HepG2 (cell line): ENCODE results near the gene RMI2. TPM values are rescaled to one million over a fixed set of nuclear protein-coding genes. Genes with fewer than 3 reads are reported as not detected.
A peak's percentile ranks its signal among the peaks of the same experiment; 100 is the strongest.

ENCODE experiments used
- ARNT2 ChIP-seq: sonication (generic); formaldehyde crosslinking; IDR thresholded peaks from 2 replicates; pipeline ENCODE4 v1.8.0; 2022; ENCODE audit warnings: mild to moderate bottlenecking, low read depth, missing genetic modification reagents, moderate library complexity
- ATF1 ChIP-seq: IDR thresholded peaks from 2 replicates; pipeline ENCODE4 v1.6.1; 2016; ENCODE audit warnings: mild to moderate bottlenecking, control low read depth
- BRCA1 ChIP-seq: sonication (generic); formaldehyde crosslinking; IDR thresholded peaks from 2 replicates; pipeline ENCODE4 v1.4.0; 2020; ENCODE audit warnings: missing genetic modification reagents
- DNMT1 ChIP-seq: sonication (generic); formaldehyde crosslinking; IDR thresholded peaks from 2 replicates; pipeline ENCODE4 v1.5.1; 2020; ENCODE audit warnings: mild to moderate bottlenecking, missing genetic modification reagents
- FLYWCH1 ChIP-seq: sonication (generic); formaldehyde crosslinking; IDR thresholded peaks from 2 replicates; pipeline ENCODE4 v1.8.1; 2023; ENCODE audit warnings: mild to moderate bottlenecking, missing genetic modification reagents
- GPN1 ChIP-seq: sonication (generic); formaldehyde crosslinking; IDR thresholded peaks from 2 replicates; pipeline ENCODE4 v1.5.1; 2020; ENCODE audit warnings: missing genetic modification reagents, borderline replicate concordance
- HDAC2 ChIP-seq: sonication (generic); formaldehyde crosslinking; IDR thresholded peaks from 2 replicates; pipeline ENCODE4 v1.4.0; 2020; ENCODE audit warnings: missing genetic modification reagents
- HNRNPH1 ChIP-seq: fragments of 200-400 bp; formaldehyde crosslinking; optimal IDR thresholded peaks from 2 replicates; pipeline ENCODE3; 2017; ENCODE audit warnings: mild to moderate bottlenecking, low read depth, low read length
- HOXD1 ChIP-seq: sonication (generic); formaldehyde crosslinking; IDR thresholded peaks from 2 replicates; pipeline ENCODE4 v1.5.0; 2020; ENCODE audit warnings: missing genetic modification reagents
- KAT8 ChIP-seq: IDR thresholded peaks from 2 replicates; pipeline ENCODE4 v1.6.1; 2016; ENCODE audit warnings: missing genetic modification reagents, missing compliant biosample characterization
- RBFOX2 ChIP-seq: fragments of 200-400 bp; formaldehyde crosslinking; IDR thresholded peaks from 2 replicates; pipeline ENCODE4 v1.6.1; 2017; ENCODE audit warnings: low read depth, mild to moderate bottlenecking, low read length
- SAFB2 ChIP-seq: sonication (generic); formaldehyde crosslinking; IDR thresholded peaks from 2 replicates; pipeline ENCODE4 v1.5.1; 2020; ENCODE audit warnings: missing genetic modification reagents, low read depth, mild to moderate bottlenecking, borderline replicate concordance
- SP4 ChIP-seq: sonication (generic); formaldehyde crosslinking; IDR thresholded peaks from 2 replicates; pipeline ENCODE4 v1.8.1; 2023; ENCODE audit warnings: mild to moderate bottlenecking, missing genetic modification reagents
- TAF1 ChIP-seq: sonication (generic); formaldehyde crosslinking; IDR thresholded peaks from 2 replicates; pipeline ENCODE4 v1.4.0; 2020; ENCODE audit warnings: missing genetic modification reagents
- THAP11 ChIP-seq: IDR thresholded peaks from 2 replicates; pipeline ENCODE4 v1.6.1; 2016; ENCODE audit warnings: missing biosample characterization, missing genetic modification reagents
- XRCC5 ChIP-seq: fragments of 200-400 bp; formaldehyde crosslinking; optimal IDR thresholded peaks from 2 replicates; pipeline ENCODE3; 2017; ENCODE audit warnings: mild to moderate bottlenecking, low read length
- YY1 ChIP-seq: IDR thresholded peaks from 2 replicates; pipeline ENCODE4 v1.6.1; 2011; ENCODE audit warnings: low read length, low read depth, moderate library complexity, mild to moderate bottlenecking; ENCODE audit not compliant: insufficient read depth, insufficient replicate concordance
- ZMYM4 ChIP-seq: sonication (generic); formaldehyde crosslinking; IDR thresholded peaks from 2 replicates; pipeline ENCODE4 v1.8.1; 2023; ENCODE audit warnings: mild to moderate bottlenecking, missing genetic modification reagents
- ZNF564 ChIP-seq: sonication (generic); formaldehyde crosslinking; IDR thresholded peaks from 2 replicates; pipeline ENCODE4 v1.8.1; 2023; ENCODE audit warnings: mild to moderate bottlenecking, missing genetic modification reagents
- ZNF703 ChIP-seq: sonication (generic); formaldehyde crosslinking; IDR thresholded peaks from 2 replicates; pipeline ENCODE4 v1.5.1; 2020; ENCODE audit warnings: missing genetic modification reagents, mild to moderate bottlenecking, moderate library complexity, borderline replicate concordance
- polyA plus RNA-seq, 8 experiments: library from polyadenylated mRNA; depleted of rRNA in 3 of 8; stranded (reverse) in 7 of 8; unstranded in 1 of 8; fragments of >200 nt; fragmentation: Illumina TruSeq in 4 of 8; extraction: Trizol in 4 of 8; gene quantifications; 2 replicates each; pipeline versions ENCODE4 v1.2.1 to v1.2.3, GENCODE V29; 2011 to 2016; ENCODE audit warnings: low read depth in 4 of 8, missing spikeins in 1 of 8, mixed read lengths in 1 of 8; ENCODE audit not compliant: insufficient read depth in 1 of 8
- total RNA-seq, 5 experiments: library from RNA; depleted of rRNA; stranded (reverse); fragments of >200 nt; fragmentation: Illumina TruSeq; extraction: Trizol; gene quantifications; 2 replicates each; pipeline ENCODE4 v1.2.3, GENCODE V29; 2016; ENCODE audit warnings: low read depth in 1 of 5
- TF ChIP-seq, protein P1 (sequence below): sonication (generic); formaldehyde crosslinking; IDR thresholded peaks from 2 replicates; pipeline ENCODE4 v1.4.0; 2020; ENCODE audit warnings: low read depth, mild to moderate bottlenecking, missing genetic modification reagents
- TF ChIP-seq, protein P2 (sequence below): sonication (generic); formaldehyde crosslinking; IDR thresholded peaks from 2 replicates; pipeline ENCODE4 v1.8.0; 2022; ENCODE audit warnings: mild to moderate bottlenecking, missing genetic modification reagents
- TF ChIP-seq, protein P3 (sequence below): sonication (generic); formaldehyde crosslinking; IDR thresholded peaks from 2 replicates; pipeline ENCODE4 v1.4.0; 2020; ENCODE audit warnings: missing genetic modification reagents, low read depth, mild to moderate bottlenecking, borderline replicate concordance
- TF ChIP-seq, protein P4 (sequence below): sonication (generic); formaldehyde crosslinking; IDR thresholded peaks from 2 replicates; pipeline ENCODE4 v1.4.0; 2020; ENCODE audit warnings: missing genetic modification reagents

The RMI2 gene
- total and polyA plus RNA-seq, 2 of the 13 experiments (the other 11 are each of a cell fraction or from before 2014, with no cell fraction given) = 24.5 to 55.7 TPM

DNA sequence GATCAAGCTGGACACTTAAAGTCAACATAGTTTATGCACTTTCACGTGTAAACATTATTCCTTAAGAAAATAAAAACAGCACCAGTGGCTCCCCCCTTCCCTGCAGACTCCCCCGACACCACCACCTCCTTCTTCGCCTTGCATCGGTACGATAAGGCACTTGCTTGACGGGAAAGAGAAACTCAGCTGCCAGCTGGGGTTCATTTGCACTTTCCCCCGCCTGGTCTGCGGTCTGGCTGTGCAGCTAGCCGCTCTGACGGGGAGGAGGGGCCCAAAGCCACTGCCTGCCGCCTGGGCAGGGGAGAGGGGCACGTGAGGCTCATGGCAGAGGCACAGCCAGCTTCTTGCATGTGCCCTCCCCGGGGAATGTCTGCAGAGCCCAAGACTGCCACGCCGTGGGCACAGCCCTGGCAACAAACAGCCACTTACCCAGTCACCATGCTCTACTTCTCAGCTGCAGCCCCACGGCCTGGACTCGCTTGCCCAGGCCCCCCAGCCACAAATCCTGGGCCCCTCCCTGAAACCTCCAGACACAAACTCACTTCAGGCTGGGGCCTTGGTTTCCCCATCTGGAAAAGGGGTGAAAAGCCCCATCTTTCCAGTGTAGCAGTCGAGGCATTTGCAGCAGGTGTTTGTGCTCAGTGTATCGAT lies 47.6 kb upstream of the RMI2 start (continued):
- TF ChIP-seq, protein P1, sequence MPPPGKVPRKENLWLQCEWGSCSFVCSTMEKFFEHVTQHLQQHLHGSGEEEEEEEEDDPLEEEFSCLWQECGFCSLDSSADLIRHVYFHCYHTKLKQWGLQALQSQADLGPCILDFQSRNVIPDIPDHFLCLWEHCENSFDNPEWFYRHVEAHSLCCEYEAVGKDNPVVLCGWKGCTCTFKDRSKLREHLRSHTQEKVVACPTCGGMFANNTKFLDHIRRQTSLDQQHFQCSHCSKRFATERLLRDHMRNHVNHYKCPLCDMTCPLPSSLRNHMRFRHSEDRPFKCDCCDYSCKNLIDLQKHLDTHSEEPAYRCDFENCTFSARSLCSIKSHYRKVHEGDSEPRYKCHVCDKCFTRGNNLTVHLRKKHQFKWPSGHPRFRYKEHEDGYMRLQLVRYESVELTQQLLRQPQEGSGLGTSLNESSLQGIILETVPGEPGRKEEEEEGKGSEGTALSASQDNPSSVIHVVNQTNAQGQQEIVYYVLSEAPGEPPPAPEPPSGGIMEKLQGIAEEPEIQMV = no peak
- TF ChIP-seq ZNF564 (peak; percentile 91), HDAC2 (CRISPR knock-in tag) (peak; percentile 84), XRCC5 (peak; percentile 81), RBFOX2 (peak; percentile 79), BRCA1 (CRISPR knock-in tag) (0 out of 2 replicates have a peak, but pooled peaks have one; percentile 35), GPN1 (CRISPR knock-in tag) (no peak), THAP11 (no peak), HNRNPH1 (peak; percentile 50), SAFB2 (CRISPR knock-in tag) (peak; percentile 85; the same call in 1 of the 2 replicates), TAF1 (peak; percentile 24; the same call in 1 of the 2 replicates), ZMYM4 (CRISPR knock-in tag) (no peak; the same call in 1 of the 2 replicates), SP4 (CRISPR knock-in tag) (peak; percentile 49; the same call in 1 of the 2 replicates), DNMT1 (CRISPR knock-in tag) (peak; percentile 69; the same call in 1 of the 2 replicates), ZNF703 (no peak), FLYWCH1 (no peak), YY1 (peak; percentile 31), KAT8 (no peak; the same call in 1 of the 2 replicates), ATF1 (CRISPR knock-in tag) (no peak; the same call in 1 of the 2 replicates), HOXD1 (0 out of 2 replicates have a peak, but pooled peaks have one; percentile 46), ARNT2 (peak; percentile 88; the same call in 1 of the 2 replicates)
- TF ChIP-seq, protein P2, sequence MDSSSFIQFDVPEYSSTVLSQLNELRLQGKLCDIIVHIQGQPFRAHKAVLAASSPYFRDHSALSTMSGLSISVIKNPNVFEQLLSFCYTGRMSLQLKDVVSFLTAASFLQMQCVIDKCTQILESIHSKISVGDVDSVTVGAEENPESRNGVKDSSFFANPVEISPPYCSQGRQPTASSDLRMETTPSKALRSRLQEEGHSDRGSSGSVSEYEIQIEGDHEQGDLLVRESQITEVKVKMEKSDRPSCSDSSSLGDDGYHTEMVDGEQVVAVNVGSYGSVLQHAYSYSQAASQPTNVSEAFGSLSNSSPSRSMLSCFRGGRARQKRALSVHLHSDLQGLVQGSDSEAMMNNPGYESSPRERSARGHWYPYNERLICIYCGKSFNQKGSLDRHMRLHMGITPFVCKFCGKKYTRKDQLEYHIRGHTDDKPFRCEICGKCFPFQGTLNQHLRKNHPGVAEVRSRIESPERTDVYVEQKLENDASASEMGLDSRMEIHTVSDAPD = no peak; the same call in 1 of the 2 replicates
- TF ChIP-seq, protein P3, sequence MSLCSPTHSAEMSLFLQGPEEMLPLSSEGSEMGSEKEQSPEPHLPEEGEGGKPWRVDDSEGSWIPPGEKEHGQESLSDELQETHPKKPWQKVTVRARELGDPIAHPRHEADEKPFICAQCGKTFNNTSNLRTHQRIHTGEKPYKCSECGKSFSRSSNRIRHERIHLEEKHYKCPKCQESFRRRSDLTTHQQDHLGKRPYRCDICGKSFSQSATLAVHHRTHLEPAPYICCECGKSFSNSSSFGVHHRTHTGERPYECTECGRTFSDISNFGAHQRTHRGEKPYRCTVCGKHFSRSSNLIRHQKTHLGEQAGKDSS (CRISPR knock-in tag) = peak; percentile 79; the same call in 1 of the 2 replicates
- TF ChIP-seq, protein P4, sequence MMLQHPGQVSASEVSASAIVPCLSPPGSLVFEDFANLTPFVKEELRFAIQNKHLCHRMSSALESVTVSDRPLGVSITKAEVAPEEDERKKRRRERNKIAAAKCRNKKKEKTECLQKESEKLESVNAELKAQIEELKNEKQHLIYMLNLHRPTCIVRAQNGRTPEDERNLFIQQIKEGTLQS (CRISPR knock-in tag) = peak; percentile 53
